Fibroblast of lung (primary cell): ENCODE data around the gene CBL. TPM values are rescaled to one million over a fixed set of nuclear protein-coding genes. Genes with fewer than 3 reads are reported as not detected.

ENCODE experiments used
- DNase-seq, 2 donors: peaks; one replicate each; pipeline versions ENCODE4 v3.0.0 to v3.0.0-alpha.2; 2010; ENCODE audit warnings: low read depth in 2 of 2
- H2AFZ ChIP-seq: 2 replicates; pipeline ENCODE4 v1.5.1; 2012; ENCODE audit warnings: low read length, control low read depth, inconsistent platforms
- H3K27ac ChIP-seq: 2 replicates; pipeline ENCODE4 v1.5.1; 2011; ENCODE audit warnings: low read length, control low read depth; ENCODE audit not compliant: insufficient read depth
- H3K27me3 ChIP-seq: 2 replicates; pipeline ENCODE4 v1.5.1; 2011; ENCODE audit warnings: mild to moderate bottlenecking, low read length; ENCODE audit not compliant: control insufficient read depth, insufficient read depth
- H3K36me3 ChIP-seq: 2 replicates; pipeline ENCODE4 v1.5.1; 2011; ENCODE audit warnings: low read length; ENCODE audit not compliant: control insufficient read depth, insufficient read depth
- H3K4me1 ChIP-seq: 2 replicates; pipeline ENCODE4 v1.5.1; 2011; ENCODE audit warnings: low read length; ENCODE audit not compliant: control insufficient read depth, insufficient read depth; ENCODE audit errors: extremely low read depth
- H3K4me2 ChIP-seq: 2 replicates; pipeline ENCODE4 v1.5.1; 2011; ENCODE audit warnings: low read length, control low read depth; ENCODE audit not compliant: insufficient read depth; ENCODE audit errors: extremely low read depth
- H3K4me3 ChIP-seq, 4 experiments: fragments of 200-600 bp in 1 of 4; sonication (generic) in 1 of 4; replicated peaks in 1 of 4; 2 replicates each; pipeline ENCODE4 v1.5.1; 2011 to 2016; ENCODE audit warnings: low read length in 4 of 4, low read depth in 3 of 4, mild to moderate bottlenecking in 3 of 4, control low read depth in 2 of 4, inconsistent platforms in 1 of 4, mixed read lengths in 1 of 4; ENCODE audit not compliant: insufficient read depth in 1 of 4; ENCODE audit errors: control extremely low read depth in 1 of 4
- H3K79me2 ChIP-seq: 2 replicates; pipeline ENCODE4 v1.5.1; 2012; ENCODE audit warnings: mild to moderate bottlenecking, low read length, inconsistent platforms; ENCODE audit not compliant: control insufficient read depth, insufficient read depth
- H3K9ac ChIP-seq: 2 replicates; pipeline ENCODE4 v1.5.1; 2011; ENCODE audit warnings: mild to moderate bottlenecking, low read length, control low read depth; ENCODE audit not compliant: insufficient read depth
- H3K9me3 ChIP-seq: 2 replicates; pipeline ENCODE4 v1.5.1; 2012; ENCODE audit warnings: low read depth, low read length; ENCODE audit not compliant: control insufficient read depth, insufficient read depth
- H4K20me1 ChIP-seq: 2 replicates; pipeline ENCODE4 v1.5.1; 2011; ENCODE audit warnings: low read length; ENCODE audit not compliant: control insufficient read depth, insufficient read depth; ENCODE audit errors: extremely low read depth
- EZH2 ChIP-seq: IDR thresholded peaks from 2 replicates; pipeline ENCODE4 v1.5.1; 2012; ENCODE audit warnings: low read length, control low read depth, mild to moderate bottlenecking; ENCODE audit errors: missing control alignments
- polyA plus RNA-seq, 2 donors: library from polyadenylated mRNA; depleted of rRNA in 1 of 2; stranded (reverse) in 1 of 2; unstranded in 1 of 2; fragments of >200 nt; gene quantifications; 2 replicates each; pipeline ENCODE4 v1.2.1, GENCODE V29; 2011 to 2012; ENCODE audit warnings: missing spikeins in 1 of 2
- total RNA-seq: library from RNA; depleted of rRNA; stranded (reverse); fragments of >200 nt; gene quantifications from 2 replicates; pipeline ENCODE4 v1.2.1, GENCODE V29; 2014
- TF ChIP-seq, protein P1 (sequence below), 2 donors: IDR thresholded peaks in 1 of 2; conservative IDR thresholded peaks in 1 of 2; 1 replicate in 1 of 2; 2 replicates in 1 of 2; pipeline ENCODE4 v1.5.1; 2011 to 2012; ENCODE audit warnings: low read length in 2 of 2, control low read depth in 1 of 2, inconsistent platforms in 1 of 2, low read depth in 1 of 2, mild to moderate bottlenecking in 1 of 2

CBL gene
- total and polyA plus RNA-seq, 2 donors (not counting 1 experiment from before 2014, with no cell fraction given): 11.1 to 12.4 TPM

DNA sequence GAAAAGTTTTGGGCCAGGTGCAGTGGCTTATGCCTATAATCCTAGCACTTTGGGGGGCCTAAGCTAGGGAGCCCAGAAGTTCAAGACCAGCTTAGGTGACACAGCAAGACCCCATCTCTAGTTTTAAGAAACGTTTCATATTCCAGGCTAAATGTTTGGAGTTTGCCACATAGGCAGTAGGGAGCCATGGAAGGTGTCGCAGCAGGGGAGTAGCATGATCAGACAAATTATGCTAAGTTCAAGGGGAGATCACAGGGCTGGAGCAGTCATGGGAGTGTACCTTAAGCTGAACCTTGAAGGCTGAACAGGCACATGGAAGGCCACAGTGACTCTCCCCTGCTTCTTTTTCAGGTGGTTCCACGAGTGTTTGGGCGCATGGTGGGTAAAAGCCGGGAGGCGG lies 26.8 kb upstream of the CBL start:
- Histone ChIP-seq H3K9me3 (no peaks in the 10 kb centered on the region), H3K4me1 (no peaks in the 10 kb centered on the region), H3K4me3 (no peak overlapping the region), H3K4me2 (no peak overlapping the region), H2AFZ (no peak overlapping the region), H3K36me3 (peaks cover 5% of the 10 kb centered on the region), H3K27ac (no peak overlapping the region), H3K79me2 (no peaks in the 10 kb centered on the region), H3K9ac (no peak overlapping the region), H3K27me3 (no peaks in the 10 kb centered on the region), H4K20me1 (no peaks in the 10 kb centered on the region)
- TF ChIP-seq EZH2: no peak
- TF ChIP-seq, protein P1, sequence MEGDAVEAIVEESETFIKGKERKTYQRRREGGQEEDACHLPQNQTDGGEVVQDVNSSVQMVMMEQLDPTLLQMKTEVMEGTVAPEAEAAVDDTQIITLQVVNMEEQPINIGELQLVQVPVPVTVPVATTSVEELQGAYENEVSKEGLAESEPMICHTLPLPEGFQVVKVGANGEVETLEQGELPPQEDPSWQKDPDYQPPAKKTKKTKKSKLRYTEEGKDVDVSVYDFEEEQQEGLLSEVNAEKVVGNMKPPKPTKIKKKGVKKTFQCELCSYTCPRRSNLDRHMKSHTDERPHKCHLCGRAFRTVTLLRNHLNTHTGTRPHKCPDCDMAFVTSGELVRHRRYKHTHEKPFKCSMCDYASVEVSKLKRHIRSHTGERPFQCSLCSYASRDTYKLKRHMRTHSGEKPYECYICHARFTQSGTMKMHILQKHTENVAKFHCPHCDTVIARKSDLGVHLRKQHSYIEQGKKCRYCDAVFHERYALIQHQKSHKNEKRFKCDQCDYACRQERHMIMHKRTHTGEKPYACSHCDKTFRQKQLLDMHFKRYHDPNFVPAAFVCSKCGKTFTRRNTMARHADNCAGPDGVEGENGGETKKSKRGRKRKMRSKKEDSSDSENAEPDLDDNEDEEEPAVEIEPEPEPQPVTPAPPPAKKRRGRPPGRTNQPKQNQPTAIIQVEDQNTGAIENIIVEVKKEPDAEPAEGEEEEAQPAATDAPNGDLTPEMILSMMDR (conservative IDR thresholded peaks at IDR 0.05 in 1 of 2, IDR thresholded peaks at IDR 0.05 in 1 of 2; ENCODE audit: low read depth in 1 of 2, low read length in 2 of 2): no peak
- DNase-seq: no peak

DNA sequence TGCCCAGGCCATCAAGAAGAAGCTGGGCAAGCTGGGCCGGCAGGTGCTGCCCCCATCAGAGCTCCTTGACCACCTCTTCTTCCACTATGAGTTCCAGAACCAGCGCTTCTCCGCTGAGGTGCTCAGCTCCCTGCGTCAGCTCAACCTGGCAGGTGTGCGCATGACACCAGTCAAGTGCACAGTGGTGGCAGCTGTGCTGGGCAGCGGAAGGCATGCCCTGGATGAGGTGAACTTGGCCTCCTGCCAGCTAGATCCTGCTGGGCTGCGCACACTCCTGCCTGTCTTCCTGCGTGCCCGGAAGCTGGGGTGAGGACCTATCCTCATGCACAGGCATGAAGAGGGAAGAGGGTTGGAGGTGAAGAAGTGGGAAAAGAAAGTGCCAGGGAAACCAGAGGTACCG lies 26.2 kb upstream of the CBL start:
- no peak for DNase-seq
- Histone ChIP-seq H4K20me1 (no peaks in the 10 kb centered on the region), H3K36me3 (peaks cover 2% of the 10 kb centered on the region), H3K27ac (no peak overlapping the region), H3K9me3 (no peaks in the 10 kb centered on the region), H3K4me3 (no peak overlapping the region), H3K79me2 (no peaks in the 10 kb centered on the region), H3K4me1 (no peaks in the 10 kb centered on the region), H3K9ac (no peak overlapping the region), H2AFZ (no peak overlapping the region), H3K27me3 (no peaks in the 10 kb centered on the region), H3K4me2 (no peak overlapping the region)
- no peak for TF ChIP-seq EZH2
- TF ChIP-seq, protein P1 (conservative IDR thresholded peaks at IDR 0.05 in 1 of 2, IDR thresholded peaks at IDR 0.05 in 1 of 2; ENCODE audit: low read depth in 1 of 2, low read length in 2 of 2): no peak

DNA sequence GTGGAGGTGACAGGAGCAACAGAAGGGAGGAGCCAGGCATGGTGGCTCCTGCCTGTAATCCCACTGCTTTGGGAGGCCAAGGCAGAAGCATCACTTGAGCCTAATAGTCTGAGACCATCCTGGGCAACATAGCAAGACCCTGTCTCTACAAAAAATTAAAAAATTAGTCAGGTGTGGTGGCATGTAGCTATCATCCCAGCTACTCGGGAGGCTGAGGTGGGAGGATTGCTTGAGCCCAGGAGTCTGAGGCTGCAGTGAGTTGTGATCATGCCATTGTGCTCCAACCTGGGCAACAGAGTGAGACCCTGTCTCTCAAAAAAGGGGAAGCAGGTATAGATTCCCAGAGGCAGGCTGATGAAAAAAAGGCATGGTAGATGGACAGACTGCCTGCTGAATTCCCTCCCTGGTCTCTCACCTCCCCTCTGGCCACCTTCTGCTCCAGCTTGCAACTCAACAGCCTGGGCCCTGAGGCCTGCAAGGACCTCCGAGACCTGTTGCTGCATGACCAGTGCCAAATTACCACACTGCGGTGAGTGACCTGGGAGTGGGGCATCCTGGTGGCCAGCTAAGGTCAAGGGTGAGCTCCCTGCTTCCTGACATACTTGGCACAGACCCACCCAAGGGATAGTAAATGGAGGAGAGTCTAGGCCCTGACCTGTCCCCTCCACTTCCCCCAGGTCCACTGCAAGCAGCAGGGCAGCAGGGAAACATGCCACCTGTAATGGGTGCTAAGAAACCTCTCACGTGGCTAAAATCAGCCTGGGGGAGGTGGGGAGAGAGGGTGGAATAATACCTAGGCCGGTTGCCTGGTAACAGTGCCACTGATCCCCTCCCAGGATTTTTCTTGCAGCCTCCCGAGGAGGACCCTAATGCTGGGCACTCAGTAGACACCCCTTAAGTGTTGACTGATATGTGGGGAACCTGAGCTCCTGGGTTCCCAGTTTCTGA lies 25.1 kb upstream of the CBL start:
- H3K9ac ChIP-seq: no peak overlapping the region
- no peak for TF ChIP-seq EZH2
- TF ChIP-seq, protein P1 (conservative IDR thresholded peaks at IDR 0.05 in 1 of 2, IDR thresholded peaks at IDR 0.05 in 1 of 2; ENCODE audit: low read depth in 1 of 2, low read length in 2 of 2): no peak
- peaks cover 2% of the 10 kb centered on the region for H3K36me3 ChIP-seq
- H3K27me3 ChIP-seq: no peaks in the 10 kb centered on the region
- no peaks in the 10 kb centered on the region for H3K9me3 ChIP-seq
- H4K20me1 ChIP-seq: no peaks in the 10 kb centered on the region
- no peaks in the 10 kb centered on the region for H3K4me1 ChIP-seq
- H3K79me2 ChIP-seq: no peaks in the 10 kb centered on the region
- H3K4me3 ChIP-seq: no peak overlapping the region
- no peak for DNase-seq
- no peak overlapping the region for H3K27ac ChIP-seq
- no peak overlapping the region for H2AFZ ChIP-seq
- H3K4me2 ChIP-seq: no peak overlapping the region
